Measurements from ENCODE around the gene NRP2.

Gene NRP2

DNA sequence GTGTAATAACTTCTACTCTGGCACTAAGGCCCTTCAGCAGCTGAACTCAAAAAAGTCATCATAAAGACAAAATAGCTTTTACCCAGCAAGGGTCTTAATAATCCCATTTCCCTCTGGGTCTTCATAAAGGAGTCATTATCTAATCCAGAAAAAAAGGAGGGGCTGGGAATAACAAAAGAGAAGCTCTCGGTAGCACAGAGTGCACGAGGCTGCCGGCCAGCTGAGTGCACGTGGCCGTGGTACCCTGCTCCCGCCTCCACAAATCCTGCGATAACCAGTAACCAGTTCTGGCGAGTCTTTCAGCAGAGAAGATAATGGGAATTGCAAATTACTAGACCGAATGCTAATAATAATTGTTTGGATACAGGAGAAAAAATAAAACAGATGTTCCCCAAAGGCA lies 7.5 kb downstream of the NRP2 start:
- in situ Hi-C loops (cut with MboI; ENCODE audit: low pct_unique_long_range_greater_than_20kb, low sequenced_read_pairs, unreplicated experiment) = no loop called here
- TF ChIP-seq, protein P1, sequence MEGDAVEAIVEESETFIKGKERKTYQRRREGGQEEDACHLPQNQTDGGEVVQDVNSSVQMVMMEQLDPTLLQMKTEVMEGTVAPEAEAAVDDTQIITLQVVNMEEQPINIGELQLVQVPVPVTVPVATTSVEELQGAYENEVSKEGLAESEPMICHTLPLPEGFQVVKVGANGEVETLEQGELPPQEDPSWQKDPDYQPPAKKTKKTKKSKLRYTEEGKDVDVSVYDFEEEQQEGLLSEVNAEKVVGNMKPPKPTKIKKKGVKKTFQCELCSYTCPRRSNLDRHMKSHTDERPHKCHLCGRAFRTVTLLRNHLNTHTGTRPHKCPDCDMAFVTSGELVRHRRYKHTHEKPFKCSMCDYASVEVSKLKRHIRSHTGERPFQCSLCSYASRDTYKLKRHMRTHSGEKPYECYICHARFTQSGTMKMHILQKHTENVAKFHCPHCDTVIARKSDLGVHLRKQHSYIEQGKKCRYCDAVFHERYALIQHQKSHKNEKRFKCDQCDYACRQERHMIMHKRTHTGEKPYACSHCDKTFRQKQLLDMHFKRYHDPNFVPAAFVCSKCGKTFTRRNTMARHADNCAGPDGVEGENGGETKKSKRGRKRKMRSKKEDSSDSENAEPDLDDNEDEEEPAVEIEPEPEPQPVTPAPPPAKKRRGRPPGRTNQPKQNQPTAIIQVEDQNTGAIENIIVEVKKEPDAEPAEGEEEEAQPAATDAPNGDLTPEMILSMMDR (IDR thresholded peaks at IDR 0.05; ENCODE audit: extremely low read depth, insufficient read depth, missing control alignments) = no peak
- DNase-seq (ENCODE audit: low spot score) = no peak

DNA sequence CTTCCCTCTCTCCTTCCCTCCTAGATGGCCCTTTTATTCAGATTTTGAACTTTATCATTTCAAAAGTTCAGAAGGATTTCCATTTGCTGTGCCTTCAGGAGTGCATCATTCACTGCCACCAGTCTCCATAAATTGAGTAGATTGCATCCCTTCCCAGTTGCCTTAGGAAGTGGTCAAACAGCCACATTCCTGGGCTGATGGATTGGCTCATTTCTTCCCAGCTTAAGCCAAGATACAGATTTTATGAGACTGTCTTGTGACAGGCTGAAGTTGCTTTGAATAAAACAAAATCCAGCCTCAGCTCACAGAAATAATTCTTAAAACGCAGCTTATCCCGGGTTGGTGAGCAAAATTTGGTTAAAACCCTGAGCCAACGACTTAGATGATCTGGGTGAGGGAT lies 9.8 kb downstream of the NRP2 start:
- in situ Hi-C loops (cut with MboI; ENCODE audit: low pct_unique_long_range_greater_than_20kb, low sequenced_read_pairs, unreplicated experiment) = no loop called here
- TF ChIP-seq, protein P1 (IDR thresholded peaks at IDR 0.05; ENCODE audit: extremely low read depth, insufficient read depth, missing control alignments) = no peak
- no peak for DNase-seq (ENCODE audit: low spot score)

DNA sequence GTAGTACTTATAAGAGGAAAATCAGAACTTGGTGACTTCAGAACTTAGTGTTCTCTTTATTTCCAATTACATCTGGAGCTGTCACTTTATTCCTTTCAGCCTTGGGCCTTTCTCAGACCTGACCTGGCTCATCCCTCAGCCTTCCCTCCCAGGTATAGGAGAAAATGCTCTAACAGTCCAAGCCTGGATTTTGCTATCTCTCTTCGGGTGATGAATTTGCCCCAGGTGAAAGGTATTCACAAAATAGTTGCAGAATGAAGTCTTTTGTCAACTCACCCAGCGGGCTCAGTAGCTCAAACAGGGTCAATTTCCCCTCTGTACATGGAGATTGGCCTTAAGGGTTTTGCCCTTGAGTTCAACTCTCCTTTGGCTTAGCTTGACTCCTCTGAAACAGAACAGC lies 12.0 kb downstream of the NRP2 start:
- TF ChIP-seq, protein P1 (IDR thresholded peaks at IDR 0.05; ENCODE audit: extremely low read depth, insufficient read depth, missing control alignments) = no peak
- in situ Hi-C loops (cut with MboI; ENCODE audit: low pct_unique_long_range_greater_than_20kb, low sequenced_read_pairs, unreplicated experiment) = no loop called here
- DNase-seq (ENCODE audit: low spot score) = no peak

DNA sequence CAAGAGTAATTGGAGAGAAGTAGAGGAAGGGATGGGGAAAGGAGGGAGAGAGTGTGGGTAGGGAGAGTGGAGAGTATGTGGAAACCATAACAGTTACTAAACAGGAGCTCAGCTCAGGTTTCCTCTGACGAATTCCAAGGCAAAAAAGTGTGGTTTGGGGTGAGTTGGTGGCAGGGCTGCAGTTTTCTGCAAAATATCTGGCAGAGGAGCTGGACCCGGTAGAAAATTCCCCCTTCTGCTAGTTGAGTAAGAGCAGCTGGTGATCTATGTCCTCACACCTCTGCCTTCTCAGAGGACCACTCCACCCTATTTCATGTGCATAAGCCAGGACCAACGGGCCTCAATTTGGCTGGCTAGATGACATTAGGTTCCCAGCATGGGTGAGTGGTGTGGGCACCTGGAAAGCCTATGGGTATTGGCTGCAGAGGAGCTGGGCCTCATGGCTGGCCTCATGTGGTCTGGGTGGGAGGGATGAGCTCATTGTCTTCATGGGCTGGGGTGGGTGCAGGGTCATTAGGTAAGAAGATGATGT lies 13.2 kb downstream of the NRP2 start:
- no peak for DNase-seq (ENCODE audit: low spot score)
- TF ChIP-seq, protein P1 (IDR thresholded peaks at IDR 0.05; ENCODE audit: extremely low read depth, insufficient read depth, missing control alignments) = no peak
- in situ Hi-C loops (cut with MboI; ENCODE audit: low pct_unique_long_range_greater_than_20kb, low sequenced_read_pairs, unreplicated experiment) = no loop called here

DNA sequence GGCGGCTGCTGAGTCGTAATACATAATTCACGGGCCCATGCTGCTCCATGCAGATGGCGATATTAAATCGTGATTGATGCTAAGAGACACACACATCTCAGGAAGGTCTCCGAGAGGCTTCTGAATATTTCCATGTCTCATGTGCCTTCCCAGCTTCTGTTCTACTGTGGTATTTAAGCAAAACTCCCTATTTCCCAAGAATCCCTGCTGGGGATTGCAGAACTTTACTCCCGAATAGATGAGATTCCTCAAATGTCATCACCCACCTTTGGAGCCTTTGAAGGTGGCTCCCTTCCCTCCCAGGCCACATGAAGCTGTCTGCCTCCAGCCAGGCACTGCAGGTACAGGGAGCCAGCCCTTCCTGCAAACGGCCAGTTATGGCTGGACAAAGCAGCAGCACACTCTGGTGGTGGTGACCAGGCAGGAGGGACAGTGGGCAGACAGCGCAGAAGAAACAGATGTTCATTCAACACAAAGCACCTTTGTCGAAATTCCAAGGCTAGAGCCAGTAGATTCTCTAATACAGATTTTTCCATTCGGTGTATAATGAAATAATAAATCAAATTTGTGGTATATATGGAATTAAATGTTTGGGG lies 14.1 kb downstream of the NRP2 start:
- TF ChIP-seq, protein P1 (IDR thresholded peaks at IDR 0.05; ENCODE audit: extremely low read depth, insufficient read depth, missing control alignments) = no peak
- in situ Hi-C loops (cut with MboI; ENCODE audit: low pct_unique_long_range_greater_than_20kb, low sequenced_read_pairs, unreplicated experiment) = no loop called here
- DNase-seq (ENCODE audit: low spot score) = no peak

DNA sequence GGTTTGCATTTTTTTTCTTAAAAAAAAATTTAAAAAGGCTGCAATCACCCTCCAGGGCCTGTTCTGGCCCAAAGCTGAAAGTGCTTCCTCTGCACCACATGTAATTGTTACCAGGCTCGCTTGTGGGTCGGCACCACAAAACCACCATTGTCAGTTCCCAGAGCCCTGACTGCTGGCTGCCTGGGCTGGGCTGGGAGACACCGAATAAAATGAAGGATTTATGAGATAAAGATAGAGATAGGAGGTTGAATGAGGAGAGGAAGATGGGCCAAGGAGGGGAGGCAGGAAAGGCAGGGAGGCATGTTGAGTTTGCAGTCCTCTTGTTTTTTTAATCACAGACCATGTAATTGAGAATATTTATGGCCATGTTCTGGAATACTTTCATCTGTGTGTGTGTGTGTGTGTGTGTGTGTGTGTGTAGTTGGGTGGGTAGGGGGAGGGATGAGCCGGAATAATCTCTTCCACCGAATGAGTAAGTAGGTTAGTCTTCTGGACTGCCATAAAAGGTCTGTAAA lies 14.7 kb downstream of the NRP2 start:
- no peak for DNase-seq (ENCODE audit: low spot score)
- in situ Hi-C loops (cut with MboI; ENCODE audit: low pct_unique_long_range_greater_than_20kb, low sequenced_read_pairs, unreplicated experiment) = no loop called here
- TF ChIP-seq, protein P1 (IDR thresholded peaks at IDR 0.05; ENCODE audit: extremely low read depth, insufficient read depth, missing control alignments) = no peak

Data from GM13977 (cell line).